ENCODE results near the gene HIVEP3.

- TF ChIP-seq CTCF (IDR thresholded peaks at IDR 0.05) (no peak), FOXJ3 (CRISPR knock-in tag; IDR thresholded peaks at IDR 0.05) (no peak), POLR2AphosphoS5 (IDR thresholded peaks at IDR 0.05; ENCODE audit: low read depth, low read length) (no peak), USF2 (IDR thresholded peaks at IDR 0.05; ENCODE audit: borderline replicate concordance, low read depth, low read length) (no peak), RAD21 (IDR thresholded peaks at IDR 0.05; ENCODE audit: low read length) (no peak), TAF1 (IDR thresholded peaks at IDR 0.05; ENCODE audit: borderline replicate concordance, low read depth, low read length) (no peak), JUND (IDR thresholded peaks at IDR 0.05) (no peak), TEAD4 (IDR thresholded peaks at IDR 0.05; ENCODE audit: borderline replicate concordance, insufficient read depth) (no peak)
These were observed 44.5 kb downstream of the HIVEP3 start for GRCh38 chr1:41874151-41874719.
